Ectodermal cell (in vitro differentiated cells): Measurements from ENCODE around the gene PODXL2.

Experiments
- H3K27ac ChIP-seq: 2 replicates; pipeline ENCODE4 v1.7.0; 2013; ENCODE audit warnings: mild to moderate bottlenecking, low read depth, low read length; ENCODE audit not compliant: insufficient read depth, poor library complexity, severe bottlenecking
- H3K27me3 ChIP-seq: 2 replicates; pipeline ENCODE4 v1.7.0; 2013; ENCODE audit warnings: mild to moderate bottlenecking, low read length; ENCODE audit not compliant: insufficient read depth, control insufficient read depth, poor library complexity, severe bottlenecking
- H3K36me3 ChIP-seq: one replicate; pipeline ENCODE4 v1.7.0; 2013; ENCODE audit warnings: low read length; ENCODE audit not compliant: control insufficient read depth, insufficient read depth
- H3K4me1 ChIP-seq: one replicate; pipeline ENCODE4 v1.7.0; 2013; ENCODE audit warnings: low read length; ENCODE audit not compliant: control insufficient read depth, insufficient read depth
- H3K4me3 ChIP-seq: 2 replicates; pipeline ENCODE4 v1.7.0; 2013; ENCODE audit warnings: low read depth, low read length, control low read depth; ENCODE audit not compliant: insufficient read depth
- H3K9me3 ChIP-seq: 2 replicates; pipeline ENCODE4 v1.7.0; 2013; ENCODE audit warnings: mild to moderate bottlenecking, low read length, moderate library complexity; ENCODE audit not compliant: control insufficient read depth
- WGBS, 2 experiments: methylation state at CpG; one replicate each; pipeline ENCODE4 v1.1.7; 2013; ENCODE audit warnings: missing lambda C conversion rate in 2 of 2; 5-methylcytosine and 5-hydroxymethylcytosine counted together

Gene PODXL2

GRCh38 chr3:127675651-127676391, 46.8 kb downstream of the PODXL2 start:
- WGBS, 2 experiments, result 92% methylated on average over 29 of the region's 29 CpGs
- no peak overlapping the region for H3K27ac ChIP-seq
- H3K36me3 ChIP-seq, result no peaks in the 10 kb centered on the region
- H3K27me3 ChIP-seq, result peaks cover 27% of the 10 kb centered on the region
- H3K4me3 ChIP-seq, result no peak overlapping the region
- H3K9me3 ChIP-seq, result no peaks in the 10 kb centered on the region
- H3K4me1 ChIP-seq, result peaks cover 3% of the 10 kb centered on the region

- 85 to 95% methylated on average over 4 of the region's 4 CpGs for WGBS, 2 experiments
- Histone ChIP-seq H3K27ac (no peak overlapping the region), H3K9me3 (no peaks in the 10 kb centered on the region), H3K4me1 (peaks cover 3% of the 10 kb centered on the region), H3K36me3 (no peaks in the 10 kb centered on the region), H3K27me3 (peaks cover 27% of the 10 kb centered on the region), H3K4me3 (no peak overlapping the region)
Observed at GRCh38 chr3:127676456-127676855, 47.5 kb downstream of the PODXL2 start.

DNA sequence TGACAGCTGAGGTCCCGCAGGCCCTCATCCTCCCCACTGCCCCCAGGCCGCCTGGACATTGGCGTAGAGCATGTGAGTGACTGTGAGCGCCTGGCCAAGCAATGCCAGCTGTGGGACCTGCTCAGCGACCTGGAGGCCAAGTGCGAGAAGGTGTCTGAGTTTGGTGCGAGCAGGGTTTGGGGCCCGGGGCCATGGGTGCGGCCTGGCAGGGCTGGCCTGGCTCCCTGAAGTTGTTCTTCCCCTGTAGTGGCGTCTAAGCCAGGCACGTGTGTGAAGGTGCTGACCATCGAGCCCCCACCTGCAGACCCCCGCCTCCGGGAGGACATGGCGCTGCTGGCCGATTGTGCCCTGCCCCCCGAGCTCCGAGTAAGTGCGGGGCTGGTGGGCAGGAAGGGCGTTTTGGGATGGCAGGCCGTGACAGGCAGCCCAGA, 48.0 kb downstream of the PODXL2 start:
- Histone ChIP-seq H3K4me3 (no peak overlapping the region), H3K27ac (no peak overlapping the region), H3K27me3 (peaks cover 23% of the 10 kb centered on the region), H3K4me1 (peaks cover 3% of the 10 kb centered on the region), H3K36me3 (no peaks in the 10 kb centered on the region), H3K9me3 (no peaks in the 10 kb centered on the region)
- 93 to 95% methylated on average over 21 of the region's 21 CpGs for WGBS, 2 experiments

DNA sequence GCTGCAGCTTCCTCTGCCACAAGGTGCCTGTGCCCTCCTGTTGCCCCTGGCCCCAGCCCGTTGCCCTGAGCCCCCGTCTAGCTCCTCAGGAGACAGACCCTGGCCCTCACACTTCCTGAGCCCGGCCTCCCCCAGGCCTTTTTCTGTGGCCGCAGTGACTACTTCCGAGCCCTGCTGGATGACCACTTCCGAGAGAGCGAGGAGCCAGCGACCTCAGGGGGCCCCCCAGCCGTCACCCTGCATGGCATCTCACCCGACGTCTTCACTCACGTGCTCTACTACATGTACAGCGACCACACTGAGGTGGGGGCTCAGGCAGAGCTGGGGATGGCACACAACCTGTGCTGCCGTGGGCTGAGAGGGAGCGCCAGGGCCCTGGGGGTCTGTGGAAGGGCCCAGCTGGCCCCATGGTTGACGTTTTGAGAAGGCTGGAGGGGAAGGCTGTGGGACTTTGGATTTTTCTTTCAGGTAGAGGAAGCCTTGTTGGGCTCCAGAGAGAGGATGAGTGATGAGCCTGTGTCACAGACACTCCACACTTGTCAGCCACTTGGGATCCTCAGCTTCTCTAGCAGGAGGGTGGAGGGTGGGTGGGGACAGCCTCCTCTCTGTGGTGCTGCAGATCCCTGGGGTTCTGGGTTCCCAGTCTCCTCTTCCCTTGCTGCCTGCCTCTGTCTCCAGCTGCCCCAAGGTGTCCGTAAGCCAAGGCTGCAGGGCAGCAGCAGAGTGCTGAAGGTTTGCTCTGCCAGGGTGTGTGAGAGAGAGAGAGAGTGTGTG, 48.7 kb downstream of the PODXL2 start:
- WGBS, 2 experiments, result 89 to 93% methylated on average over 17 of the region's 17 CpGs
- Histone ChIP-seq H3K9me3 (no peaks in the 10 kb centered on the region), H3K4me3 (no peak overlapping the region), H3K36me3 (no peaks in the 10 kb centered on the region), H3K27ac (no peak overlapping the region), H3K27me3 (peaks cover 19% of the 10 kb centered on the region), H3K4me1 (peaks cover 3% of the 10 kb centered on the region)

- peaks cover 3% of the 10 kb centered on the region for H3K4me1 ChIP-seq
- H3K9me3 ChIP-seq, result no peaks in the 10 kb centered on the region
- H3K36me3 ChIP-seq, result no peaks in the 10 kb centered on the region
- H3K4me3 ChIP-seq, result no peak overlapping the region
- 94 to 96% methylated on average over 8 of the region's 8 CpGs for WGBS, 2 experiments
- H3K27ac ChIP-seq, result no peak overlapping the region
- H3K27me3 ChIP-seq, result peaks cover 17% of the 10 kb centered on the region
Observed at GRCh38 chr3:127678315-127678599, 49.3 kb downstream of the PODXL2 start.

- Histone ChIP-seq H3K27me3 (peaks cover 10% of the 10 kb centered on the region), H3K9me3 (no peaks in the 10 kb centered on the region), H3K4me1 (peaks cover under 1% of the 10 kb centered on the region), H3K4me3 (no peak overlapping the region), H3K27ac (no peak overlapping the region), H3K36me3 (no peaks in the 10 kb centered on the region)
- WGBS, 2 experiments, result 90% methylated on average over 12 of the region's 12 CpGs
Observed at GRCh38 chr3:127678611-127679533, 49.9 kb downstream of the PODXL2 start.

DNA sequence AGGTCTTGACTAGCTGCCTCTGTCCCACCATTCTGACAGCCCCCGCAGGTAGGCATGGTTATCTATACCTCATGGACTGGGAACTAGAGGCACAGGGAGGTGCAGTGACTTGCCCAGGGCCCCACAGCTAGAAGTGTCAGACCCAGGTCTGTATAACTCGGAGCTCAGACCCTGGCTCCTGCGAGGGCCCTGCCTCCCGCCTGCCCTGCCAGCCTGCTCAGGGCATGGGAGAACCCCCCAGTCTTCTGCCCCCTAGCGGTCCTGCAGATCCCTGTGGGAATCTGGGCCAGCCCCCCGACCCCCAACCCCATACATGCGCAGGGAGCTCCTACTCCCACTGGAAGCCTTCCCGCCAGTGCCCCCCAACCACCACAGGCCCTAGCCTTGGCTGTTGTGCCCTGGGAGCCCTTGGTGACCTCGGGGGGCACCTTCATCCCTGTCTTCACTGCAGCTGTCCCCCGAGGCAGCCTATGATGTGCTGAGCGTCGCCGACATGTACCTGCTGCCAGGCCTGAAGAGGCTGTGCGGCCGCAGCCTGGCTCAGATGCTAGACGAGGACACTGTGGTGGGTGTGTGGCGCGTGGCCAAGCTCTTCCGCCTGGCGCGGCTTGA, 50.7 kb downstream of the PODXL2 start:
- Histone ChIP-seq H3K27ac (no peak overlapping the region), H3K27me3 (peaks cover 4% of the 10 kb centered on the region), H3K4me1 (no peaks in the 10 kb centered on the region), H3K36me3 (no peaks in the 10 kb centered on the region), H3K9me3 (no peaks in the 10 kb centered on the region), H3K4me3 (no peak overlapping the region)
- 88 to 89% methylated on average over 21 of the region's 21 CpGs for WGBS, 2 experiments

GRCh38 chr3:127680146-127680661, 51.2 kb downstream of the PODXL2 start:
- 94 to 96% methylated on average over 21 of the region's 21 CpGs for WGBS, 2 experiments
- Histone ChIP-seq H3K27ac (no peak overlapping the region), H3K4me3 (no peak overlapping the region), H3K9me3 (no peaks in the 10 kb centered on the region), H3K4me1 (no peaks in the 10 kb centered on the region), H3K27me3 (no peaks in the 10 kb centered on the region), H3K36me3 (no peaks in the 10 kb centered on the region)

- H3K27ac ChIP-seq, result no peak overlapping the region
- no peaks in the 10 kb centered on the region for H3K27me3 ChIP-seq
- WGBS, 2 experiments, result 93 to 95% methylated on average over 1 of the region's 1 CpG
- no peaks in the 10 kb centered on the region for H3K36me3 ChIP-seq
- H3K4me3 ChIP-seq, result no peak overlapping the region
- H3K4me1 ChIP-seq, result no peaks in the 10 kb centered on the region
- no peaks in the 10 kb centered on the region for H3K9me3 ChIP-seq
Observed at GRCh38 chr3:127680798-127681221, 51.8 kb downstream of the PODXL2 start.
